Kidney epithelial cell (primary cell): ENCODE measurements around the gene XK. TPM values are rescaled to one million over a fixed set of nuclear protein-coding genes. Genes with fewer than 3 reads are reported as not detected.
"Not testable (repeated sequence)": the region's sequence is repeated elsewhere in the genome, so short reads cannot be mapped to it uniquely, and the experiment has no call there.

Source experiments
- DNase-seq: peaks from one replicate; pipeline ENCODE4 v3.0.0-alpha.2; 2010; ENCODE audit warnings: low read depth
- H3K27me3 ChIP-seq: 2 replicates; pipeline ENCODE4 v1.6.0; 2011; ENCODE audit warnings: low read length; ENCODE audit not compliant: control insufficient read depth, insufficient read depth
- H3K36me3 ChIP-seq: 2 replicates; pipeline ENCODE4 v1.5.1; 2011; ENCODE audit warnings: low read length; ENCODE audit not compliant: control insufficient read depth, insufficient read depth
- H3K4me3 ChIP-seq: 2 replicates; pipeline ENCODE4 v1.5.1; 2011; ENCODE audit warnings: low read depth, mild to moderate bottlenecking, control low read depth, low read length
- total RNA-seq: library from RNA; depleted of rRNA; stranded (reverse); fragments of >200 nt; gene quantifications from 2 replicates; pipeline ENCODE4 v1.2.3, GENCODE V29; 2015
- TF ChIP-seq, protein P1 (sequence below): IDR thresholded peaks from 2 replicates; pipeline ENCODE4 v1.5.1; 2011; ENCODE audit warnings: mild to moderate bottlenecking, moderate library complexity, low read length, control low read depth, inconsistent platforms; ENCODE audit not compliant: insufficient read depth, poor library complexity, severe bottlenecking

The XK gene
- total RNA-seq, 1 donor from 2014 or later: 1.1 TPM

DNA sequence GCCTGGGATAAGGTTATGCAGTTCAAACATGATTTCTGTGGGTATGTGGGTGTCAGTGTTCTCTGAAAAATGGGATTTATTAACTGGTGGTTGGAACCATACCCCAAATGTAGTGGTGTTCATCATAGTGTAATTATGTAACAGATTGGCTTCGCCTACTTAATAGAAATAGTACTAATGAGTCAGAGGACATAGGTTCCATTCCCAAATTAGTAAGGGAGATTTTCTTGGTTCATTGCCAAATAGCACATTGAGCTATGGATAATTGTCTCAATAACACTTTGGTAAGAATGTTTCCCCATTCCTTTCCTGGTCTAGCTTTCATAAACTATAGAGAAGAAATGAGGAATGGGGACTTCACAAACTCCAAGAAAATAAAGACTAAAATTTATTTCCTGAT lies 73.8 kb downstream of the XK start:
- Histone ChIP-seq H3K27me3 (no peaks in the 10 kb centered on the region), H3K36me3 (no peaks in the 10 kb centered on the region), H3K4me3 (no peak overlapping the region)
- DNase-seq: no peak
- TF ChIP-seq, protein P1, sequence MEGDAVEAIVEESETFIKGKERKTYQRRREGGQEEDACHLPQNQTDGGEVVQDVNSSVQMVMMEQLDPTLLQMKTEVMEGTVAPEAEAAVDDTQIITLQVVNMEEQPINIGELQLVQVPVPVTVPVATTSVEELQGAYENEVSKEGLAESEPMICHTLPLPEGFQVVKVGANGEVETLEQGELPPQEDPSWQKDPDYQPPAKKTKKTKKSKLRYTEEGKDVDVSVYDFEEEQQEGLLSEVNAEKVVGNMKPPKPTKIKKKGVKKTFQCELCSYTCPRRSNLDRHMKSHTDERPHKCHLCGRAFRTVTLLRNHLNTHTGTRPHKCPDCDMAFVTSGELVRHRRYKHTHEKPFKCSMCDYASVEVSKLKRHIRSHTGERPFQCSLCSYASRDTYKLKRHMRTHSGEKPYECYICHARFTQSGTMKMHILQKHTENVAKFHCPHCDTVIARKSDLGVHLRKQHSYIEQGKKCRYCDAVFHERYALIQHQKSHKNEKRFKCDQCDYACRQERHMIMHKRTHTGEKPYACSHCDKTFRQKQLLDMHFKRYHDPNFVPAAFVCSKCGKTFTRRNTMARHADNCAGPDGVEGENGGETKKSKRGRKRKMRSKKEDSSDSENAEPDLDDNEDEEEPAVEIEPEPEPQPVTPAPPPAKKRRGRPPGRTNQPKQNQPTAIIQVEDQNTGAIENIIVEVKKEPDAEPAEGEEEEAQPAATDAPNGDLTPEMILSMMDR: no peak

DNA sequence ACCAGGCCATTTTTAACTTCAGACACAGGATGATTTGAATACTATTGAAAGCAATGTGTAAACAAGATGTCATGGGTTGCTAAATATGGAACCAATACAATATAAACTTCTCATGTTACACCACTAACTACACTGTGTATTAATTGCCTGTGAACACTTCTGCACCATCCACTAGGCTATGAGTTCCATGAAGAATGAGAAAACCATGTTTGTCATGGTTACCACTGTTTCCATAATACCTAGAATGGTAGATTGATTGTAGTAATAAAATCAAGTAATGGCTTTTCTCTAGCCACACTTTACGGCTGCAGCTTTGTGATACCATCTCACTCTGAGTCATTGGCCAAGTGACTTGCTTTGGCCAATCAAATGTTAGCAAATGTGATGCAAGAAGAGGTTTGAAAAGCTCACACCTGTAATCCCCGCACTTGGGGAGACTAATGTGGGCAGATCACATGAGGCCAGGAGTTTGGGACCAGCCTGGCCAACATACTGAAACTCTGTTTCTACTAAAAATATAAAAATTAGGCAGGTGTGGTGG lies 74.4 kb downstream of the XK start:
- no peak overlapping the region for H3K4me3 ChIP-seq
- no peaks in the 10 kb centered on the region for H3K36me3 ChIP-seq
- TF ChIP-seq, protein P1: no peak
- DNase-seq: no peak
- H3K27me3 ChIP-seq: no peaks in the 10 kb centered on the region

DNA sequence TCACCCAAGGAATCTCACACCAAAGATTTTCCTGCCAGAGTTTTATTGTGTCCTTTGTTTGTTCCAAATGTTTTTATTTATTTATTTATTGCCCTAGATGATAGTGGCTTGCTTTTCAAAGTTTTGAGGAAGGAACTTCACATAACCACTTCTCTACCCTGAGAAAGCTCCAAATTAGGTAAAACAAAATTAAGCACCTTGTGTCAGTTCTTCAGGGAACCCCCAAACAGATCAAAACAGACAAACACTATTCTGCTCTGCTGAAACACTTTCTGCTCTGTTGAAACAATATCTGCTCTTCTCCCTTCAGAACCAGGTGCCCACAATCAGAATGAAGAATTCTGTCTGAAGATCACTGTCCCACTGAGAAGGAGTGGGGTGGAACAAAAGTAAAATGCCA lies 77.8 kb downstream of the XK start:
- TF ChIP-seq, protein P1: no peak
- DNase-seq: no peak
- no peaks in the 10 kb centered on the region for H3K27me3 ChIP-seq
- H3K4me3 ChIP-seq: no peak overlapping the region
- H3K36me3 ChIP-seq: no peaks in the 10 kb centered on the region

DNA sequence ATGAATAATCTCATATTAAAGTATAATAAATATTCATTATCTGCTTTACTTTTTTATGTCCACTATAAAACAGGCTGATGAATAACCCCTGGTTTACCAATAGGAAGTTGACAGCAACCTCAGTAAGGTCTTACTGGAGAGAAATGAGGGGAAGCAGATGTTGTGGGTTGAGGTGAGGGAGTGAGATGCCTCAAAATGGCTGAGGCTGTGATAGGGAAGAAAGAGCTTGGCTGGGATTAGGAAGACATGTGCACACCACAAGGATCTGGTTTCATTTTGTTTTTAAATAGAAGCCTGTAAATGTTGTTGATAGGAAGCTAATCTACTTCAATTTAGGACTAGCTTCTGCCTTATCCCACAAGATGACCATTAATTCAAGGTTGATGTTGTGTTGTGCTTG lies 79.9 kb downstream of the XK start:
- Histone ChIP-seq H3K36me3 (no peaks in the 10 kb centered on the region), H3K4me3 (no peak overlapping the region), H3K27me3 (no peaks in the 10 kb centered on the region)
- DNase-seq: no peak
- TF ChIP-seq, protein P1: no peak

DNA sequence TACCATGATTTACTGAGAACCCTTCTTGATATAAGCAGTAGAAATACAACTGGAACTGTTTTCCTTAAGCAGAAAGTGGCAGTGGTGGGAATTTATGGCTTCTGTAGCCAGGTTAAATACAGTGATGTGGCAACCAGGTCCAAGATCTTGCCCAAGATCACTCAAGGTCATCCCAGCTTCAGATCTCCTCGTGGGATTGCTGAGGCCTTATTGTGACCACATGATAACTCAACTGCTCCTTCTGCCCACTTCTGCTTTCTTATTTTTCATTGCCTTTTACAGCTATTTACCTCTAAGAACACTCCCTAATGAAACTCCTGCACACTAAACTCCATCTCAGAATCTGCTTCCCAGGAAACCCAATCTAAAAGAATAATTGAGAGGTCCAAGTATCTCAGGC lies 81.8 kb downstream of the XK start:
- Histone ChIP-seq H3K36me3 (no peaks in the 10 kb centered on the region), H3K27me3 (no peaks in the 10 kb centered on the region), H3K4me3 (no peak overlapping the region)
- no peak for DNase-seq
- TF ChIP-seq, protein P1: no peak

- DNase-seq, H3K27me3 ChIP-seq, H3K36me3 ChIP-seq, H3K4me3 ChIP-seq: not testable (repeated sequence)
Measured at GRCh38 chrX:37768866-37769265, 83.3 kb downstream of the XK start.
